Astrocyte of the spinal cord (primary cell): Measurements from ENCODE around the gene ZNF195.

Experiments used
- DNase-seq: peaks from one replicate; pipeline ENCODE4 v3.0.0; 2011; ENCODE audit warnings: low read depth, low spot score
- H3K4me3 ChIP-seq: 2 replicates; pipeline ENCODE4 v1.5.1; 2011; ENCODE audit warnings: low read depth, mild to moderate bottlenecking, low read length, moderate library complexity
- CTCF ChIP-seq: IDR thresholded peaks from 2 replicates; pipeline ENCODE4 v1.5.1; 2012; ENCODE audit warnings: low read depth, mild to moderate bottlenecking, low read length, inconsistent platforms
- in situ Hi-C: cut with HindIII; loops from 2 replicates; pipeline ENCODE4 v1.10.0; 2017; ENCODE audit warnings: low sequenced_read_pairs

ZNF195 gene

GRCh38 chr11:3368199-3368598, 10.7 kb downstream of the ZNF195 start:
- in situ Hi-C loops: no loop called here
- no peak for DNase-seq
- H3K4me3 ChIP-seq: no peak overlapping the region
- no peak for TF ChIP-seq CTCF

- no peak for TF ChIP-seq CTCF
- in situ Hi-C loops: no loop called here
- no peak for DNase-seq
- no peak overlapping the region for H3K4me3 ChIP-seq
These were observed 11.7 kb downstream of the ZNF195 start for GRCh38 chr11:3367221-3367620.

GRCh38 chr11:3359092-3359824, 19.7 kb downstream of the ZNF195 start:
- no peak overlapping the region for H3K4me3 ChIP-seq
- in situ Hi-C loops: no loop called here
- DNase-seq: no peak
- TF ChIP-seq CTCF: no peak

- no peak overlapping the region for H3K4me3 ChIP-seq
- in situ Hi-C loops: no loop called here
- DNase-seq: no peak
- no peak for TF ChIP-seq CTCF
These were observed 20.8 kb downstream of the ZNF195 start for GRCh38 chr11:3357994-3358676.

- no peak for DNase-seq
- in situ Hi-C loops: no loop called here
- TF ChIP-seq CTCF: no peak
- H3K4me3 ChIP-seq: no peak overlapping the region
These were observed 21.6 kb downstream of the ZNF195 start for GRCh38 chr11:3357302-3357701.

- in situ Hi-C loops: no loop called here
These were observed 22.1 kb downstream of the ZNF195 start for GRCh38 chr11:3356858-3357257.

More at GRCh38 chr11:3356858-3357257, 22.1 kb downstream of the ZNF195 start:
- no peak for DNase-seq
- H3K4me3 ChIP-seq: no peak overlapping the region
- TF ChIP-seq CTCF: no peak
